Activated T-cell treated with anti-CD3 and anti-CD28 coated beads, Interleukin-2, amount 50 U/mL, for 24 hours (primary cell): ENCODE data around the gene FURIN.
A peak's percentile ranks its signal among the peaks of the same experiment; 100 is the strongest.

Experiments used
- DNase-seq: peaks from one replicate; pipeline ENCODE4 v3.0.0-alpha.2; 2020
- H3K27ac Mint-ChIP-seq: 2 replicates; pipeline ENCODE4 v1.8.0; 2020; ENCODE audit warnings: mild to moderate bottlenecking, mixed read lengths
- H3K27me3 Mint-ChIP-seq: 2 replicates; pipeline ENCODE4 v1.8.0; 2020; ENCODE audit warnings: mixed read lengths
- H3K36me3 Mint-ChIP-seq: 2 replicates; pipeline ENCODE4 v1.8.0; 2020; ENCODE audit warnings: low read depth, mixed read lengths
- H3K4me1 Mint-ChIP-seq: 2 replicates; pipeline ENCODE4 v1.8.0; 2020; ENCODE audit warnings: low read depth, mixed read lengths
- H3K4me3 Mint-ChIP-seq: 2 replicates; pipeline ENCODE4 v1.8.0; 2020; ENCODE audit warnings: mild to moderate bottlenecking, moderate library complexity, mixed read lengths
- H3K9me3 Mint-ChIP-seq: 2 replicates; pipeline ENCODE4 v1.8.0; 2020; ENCODE audit warnings: mixed read lengths

FURIN gene

GRCh38 chr15:90859234-90860131 is 8.9 kb upstream of the FURIN start:
- Mint-ChIP-seq H3K4me1 (peaks cover 73% of the 10 kb centered on the region), H3K4me3 (no peak overlapping the region), H3K36me3 (no peaks in the 10 kb centered on the region), H3K27me3 (no peaks in the 10 kb centered on the region), H3K9me3 (no peaks in the 10 kb centered on the region), H3K27ac (peak overlapping the region; percentile 20)
- DNase-seq: no peak

- Mint-ChIP-seq H3K27me3 (no peaks in the 10 kb centered on the region), H3K4me1 (peaks cover 65% of the 10 kb centered on the region), H3K9me3 (no peaks in the 10 kb centered on the region), H3K27ac (no peak overlapping the region), H3K36me3 (no peaks in the 10 kb centered on the region), H3K4me3 (no peak overlapping the region)
- DNase-seq: no peak
These were observed 7.9 kb upstream of the FURIN start for GRCh38 chr15:90860450-90860849.

GRCh38 chr15:90860942-90861675 is 7.3 kb upstream of the FURIN start:
- Mint-ChIP-seq H3K36me3 (no peaks in the 10 kb centered on the region), H3K4me3 (no peak overlapping the region), H3K4me1 (peaks cover 64% of the 10 kb centered on the region), H3K27ac (no peak overlapping the region), H3K9me3 (no peaks in the 10 kb centered on the region), H3K27me3 (no peaks in the 10 kb centered on the region)
- no peak for DNase-seq

DNA sequence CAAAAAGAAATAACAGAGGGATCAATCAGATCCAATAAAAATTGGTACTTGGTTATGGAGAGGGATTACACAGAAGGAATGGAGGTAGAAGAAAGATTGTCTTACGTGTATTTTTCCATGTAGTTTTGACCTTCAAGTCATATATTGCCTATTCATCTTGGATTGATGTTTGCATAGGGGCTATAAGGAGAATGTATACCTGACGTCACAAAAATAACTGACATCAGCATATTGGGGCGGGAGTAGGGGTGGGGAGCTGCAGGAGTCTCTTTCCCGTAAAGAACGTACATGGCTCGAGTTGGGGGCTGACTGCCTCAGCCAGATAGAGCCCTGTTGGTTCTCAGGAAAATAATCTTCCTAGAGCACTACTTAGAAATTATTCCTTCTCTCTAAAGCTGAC is 5.9 kb upstream of the FURIN start:
- Mint-ChIP-seq H3K4me1 (peaks cover 54% of the 10 kb centered on the region), H3K27ac (no peak overlapping the region)

GRCh38 chr15:90862964-90863778 is 5.2 kb upstream of the FURIN start:
- peak overlapping the region; percentile 83 for H3K27ac Mint-ChIP-seq
- H3K36me3 Mint-ChIP-seq: no peaks in the 10 kb centered on the region
- no peaks in the 10 kb centered on the region for H3K27me3 Mint-ChIP-seq
- no peaks in the 10 kb centered on the region for H3K9me3 Mint-ChIP-seq
- H3K4me3 Mint-ChIP-seq: no peak overlapping the region
- peaks cover 51% of the 10 kb centered on the region for H3K4me1 Mint-ChIP-seq
- no peak for DNase-seq

More for the DNA sequence above, 5.9 kb upstream of the FURIN start:
- H3K4me3 Mint-ChIP-seq: no peak overlapping the region
- H3K27me3 Mint-ChIP-seq: no peaks in the 10 kb centered on the region
- DNase-seq: no peak
- no peaks in the 10 kb centered on the region for H3K36me3 Mint-ChIP-seq
- H3K9me3 Mint-ChIP-seq: no peaks in the 10 kb centered on the region

DNA sequence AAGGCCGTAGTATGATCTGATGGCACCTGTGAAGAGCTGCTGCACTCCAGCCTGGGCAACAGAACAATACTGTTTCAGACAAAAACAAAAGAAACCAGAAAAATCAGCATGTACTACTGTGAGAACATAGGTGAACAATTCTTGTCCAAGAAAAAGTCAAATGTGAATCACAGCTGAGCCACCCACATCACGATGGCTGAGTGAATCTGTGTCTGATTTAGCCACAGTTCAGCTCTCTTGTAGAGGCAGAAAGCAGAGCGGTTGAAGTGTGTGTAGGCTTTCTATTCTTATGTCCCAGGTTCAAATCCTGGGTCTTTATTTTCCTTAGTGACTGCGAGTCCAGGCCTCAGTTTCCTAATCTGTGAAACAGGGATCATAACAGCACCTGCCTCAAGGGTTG is 4.4 kb upstream of the FURIN start:
- peaks cover 59% of the 10 kb centered on the region for H3K4me1 Mint-ChIP-seq
- no peaks in the 10 kb centered on the region for H3K36me3 Mint-ChIP-seq
- H3K4me3 Mint-ChIP-seq: no peak overlapping the region
- no peaks in the 10 kb centered on the region for H3K27me3 Mint-ChIP-seq
- H3K27ac Mint-ChIP-seq: peak overlapping the region; percentile 83
- H3K9me3 Mint-ChIP-seq: no peaks in the 10 kb centered on the region
- DNase-seq: no peak

DNA sequence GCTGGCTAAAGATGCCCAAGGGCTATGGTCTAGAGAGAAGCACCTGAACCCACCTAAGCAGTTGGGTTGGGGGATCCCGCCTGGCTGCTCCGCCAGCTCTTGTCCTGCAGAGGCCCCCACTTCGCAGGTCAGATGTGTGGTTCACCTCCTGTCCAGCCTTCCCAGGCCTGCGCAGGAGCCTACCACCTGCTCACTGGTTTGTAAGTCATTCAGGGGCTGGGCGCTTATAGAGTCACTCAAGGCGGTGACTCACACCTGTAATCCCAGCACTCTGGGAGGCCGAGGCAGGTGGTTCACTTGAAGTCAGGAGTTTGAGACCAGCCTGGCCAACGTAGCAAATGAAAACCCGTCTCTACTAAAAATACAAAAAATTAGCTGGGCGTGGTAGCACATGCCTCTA is 3.9 kb upstream of the FURIN start:
- no peaks in the 10 kb centered on the region for H3K27me3 Mint-ChIP-seq
- no peaks in the 10 kb centered on the region for H3K9me3 Mint-ChIP-seq
- no peak overlapping the region for H3K4me3 Mint-ChIP-seq
- peaks cover 59% of the 10 kb centered on the region for H3K4me1 Mint-ChIP-seq
- no peak for DNase-seq
- no peaks in the 10 kb centered on the region for H3K36me3 Mint-ChIP-seq
- H3K27ac Mint-ChIP-seq: no peak overlapping the region

DNA sequence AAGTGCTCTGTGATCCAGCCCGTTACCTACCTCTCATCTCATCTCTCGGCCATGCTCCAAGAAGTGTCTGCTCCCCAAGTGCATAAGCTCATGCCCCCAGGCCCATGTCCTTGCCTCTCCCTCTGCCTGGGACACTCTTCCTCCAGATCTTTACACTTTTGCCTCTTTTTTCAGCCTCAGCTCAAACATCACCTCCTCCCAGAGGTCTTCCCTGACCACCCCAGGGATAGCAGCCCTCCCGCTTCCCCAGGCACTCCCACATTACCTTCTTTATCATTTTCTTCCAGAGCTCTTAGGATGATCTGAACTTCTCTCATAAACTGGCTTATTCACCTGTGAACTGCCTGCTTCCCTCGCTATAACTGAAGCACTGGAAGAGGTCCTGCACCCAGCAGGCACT is 2.7 kb upstream of the FURIN start:
- no peak for DNase-seq
- Mint-ChIP-seq H3K36me3 (peaks cover 9% of the 10 kb centered on the region), H3K9me3 (no peaks in the 10 kb centered on the region), H3K4me1 (peaks cover 64% of the 10 kb centered on the region), H3K27ac (no peak overlapping the region), H3K27me3 (no peaks in the 10 kb centered on the region), H3K4me3 (no peak overlapping the region)

GRCh38 chr15:90866161-90866715 is 2.1 kb upstream of the FURIN start:
- DNase-seq: no peak
- peaks cover 62% of the 10 kb centered on the region for H3K4me1 Mint-ChIP-seq
- H3K27ac Mint-ChIP-seq: no peak overlapping the region
- H3K36me3 Mint-ChIP-seq: peaks cover 11% of the 10 kb centered on the region
- no peaks in the 10 kb centered on the region for H3K27me3 Mint-ChIP-seq
- H3K4me3 Mint-ChIP-seq: no peak overlapping the region
- H3K9me3 Mint-ChIP-seq: no peaks in the 10 kb centered on the region

DNA sequence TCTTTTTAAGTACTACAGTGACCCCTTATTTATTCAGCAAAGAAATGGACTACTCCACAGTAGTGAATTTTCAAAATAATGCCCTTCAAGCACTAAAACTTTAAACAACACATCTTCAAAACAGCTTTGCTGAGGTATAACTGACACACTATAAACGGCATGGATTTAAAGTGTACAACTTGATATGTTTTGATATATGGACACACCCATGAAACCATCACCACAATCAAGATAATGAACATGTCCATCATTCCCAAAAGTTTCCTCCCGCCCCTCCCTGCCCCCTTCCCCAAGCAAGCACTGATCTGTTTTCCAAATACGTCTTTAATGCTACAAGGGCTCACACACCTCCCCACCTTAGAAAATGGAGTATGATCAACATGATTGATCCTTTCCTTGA is 1.6 kb upstream of the FURIN start:
- Mint-ChIP-seq H3K9me3 (no peaks in the 10 kb centered on the region), H3K4me1 (peaks cover 58% of the 10 kb centered on the region), H3K27me3 (no peaks in the 10 kb centered on the region), H3K36me3 (peaks cover 11% of the 10 kb centered on the region), H3K27ac (no peak overlapping the region), H3K4me3 (no peak overlapping the region)
- no peak for DNase-seq

GRCh38 chr15:90869140-90869541 is 753 bp downstream of the FURIN start:
- peaks cover 59% of the 10 kb centered on the region for H3K4me1 Mint-ChIP-seq
- DNase-seq: no peak
- H3K36me3 Mint-ChIP-seq: peaks cover 32% of the 10 kb centered on the region

DNA sequence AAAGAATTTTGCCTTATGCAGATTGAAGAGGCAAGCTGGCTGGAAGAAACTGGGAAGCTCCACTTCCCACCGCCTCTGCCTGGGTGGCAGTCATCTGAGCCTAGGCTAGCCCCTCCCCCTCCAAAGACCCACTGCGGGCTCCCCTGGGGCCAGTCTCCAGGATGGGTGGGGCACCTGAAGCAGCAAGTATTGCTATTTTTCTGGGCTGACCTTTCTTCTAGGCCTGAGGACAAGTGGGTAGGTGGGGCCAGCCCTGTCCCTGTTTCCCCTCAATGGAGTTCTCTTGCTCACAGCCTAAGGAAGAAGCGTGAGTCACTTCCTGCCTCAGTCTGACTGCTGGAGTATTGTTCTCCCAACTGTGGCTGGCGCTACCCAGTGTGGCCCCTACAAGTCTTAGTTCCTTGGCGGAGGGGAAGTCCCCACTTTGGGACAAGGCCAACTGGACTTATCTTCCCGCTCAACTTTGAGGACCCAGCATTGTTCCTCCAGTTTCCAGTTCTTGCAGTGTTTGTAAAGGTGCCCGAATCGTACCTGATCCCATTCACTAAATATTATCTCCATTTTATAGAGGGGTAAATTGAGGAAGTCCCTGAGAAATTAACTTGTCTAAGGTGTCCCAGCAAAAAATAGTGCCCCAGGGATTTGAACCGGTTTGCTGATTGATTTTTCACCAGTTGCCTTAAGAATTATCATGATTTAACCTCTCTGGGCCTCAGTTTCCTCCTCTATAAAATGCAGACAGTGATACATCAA is 1.4 kb downstream of the FURIN start:
- H3K27me3 Mint-ChIP-seq: no peaks in the 10 kb centered on the region
- DNase-seq: peak; percentile 70
- peaks cover 38% of the 10 kb centered on the region for H3K36me3 Mint-ChIP-seq
- H3K27ac Mint-ChIP-seq: peak overlapping the region; percentile 93
- peak overlapping the region; percentile 88 for H3K4me3 Mint-ChIP-seq
- H3K9me3 Mint-ChIP-seq: no peaks in the 10 kb centered on the region
- H3K4me1 Mint-ChIP-seq: peaks cover 60% of the 10 kb centered on the region

More at GRCh38 chr15:90869140-90869541, 753 bp downstream of the FURIN start:
- H3K9me3 Mint-ChIP-seq: no peaks in the 10 kb centered on the region
- no peaks in the 10 kb centered on the region for H3K27me3 Mint-ChIP-seq
- H3K27ac Mint-ChIP-seq: peak overlapping the region; percentile 93
- peak overlapping the region; percentile 88 for H3K4me3 Mint-ChIP-seq

GRCh38 chr15:90870354-90871138 is 2.2 kb downstream of the FURIN start:
- Mint-ChIP-seq H3K4me1 (peaks cover 65% of the 10 kb centered on the region), H3K9me3 (no peaks in the 10 kb centered on the region)

More at GRCh38 chr15:90870354-90871138, 2.2 kb downstream of the FURIN start:
- Mint-ChIP-seq H3K4me3 (peak overlapping the region; percentile 88), H3K27ac (peak overlapping the region; percentile 93), H3K36me3 (peaks cover 44% of the 10 kb centered on the region), H3K27me3 (no peaks in the 10 kb centered on the region)
- DNase-seq: no peak
